OCI-LY7 (cell line): Measurements from ENCODE around the gene GRID2IP. TPM values are rescaled to one million over a fixed set of nuclear protein-coding genes. Genes with fewer than 3 reads are reported as not detected.

Experiments used
- BruUV-seq: library from RNA; stranded (reverse); fragments of 400-500 nt; replicated peaks from 2 replicates; lab custom pipeline; 2021; lab: Mats Ljungman, UMichigan
- CTCF ChIA-PET: fragments of 300-600 bp; sonication (Branson Sonifier 250); formaldehyde crosslinking; loops from one replicate; lab custom pipeline; 2022; ENCODE audit warnings: antibody characterized with exemption; ENCODE audit not compliant: unreplicated experiment; lab: Charles Lee
- POLR2A ChIA-PET: fragments of 300-600 bp; sonication (Branson Sonifier 250); formaldehyde crosslinking; loops from one replicate; lab custom pipeline; 2022; ENCODE audit warnings: antibody characterized with exemption; lab: Charles Lee
- DNase-seq: peaks from one replicate; pipeline ENCODE4 v3.0.0-alpha.2; 2015; ENCODE audit warnings: low spot score
- H2AFZ ChIP-seq: fragments of 200-600 bp; sonication (generic), shearing (Covaris generic); 2 replicates; pipeline ENCODE4 v1.6.1; 2014; ENCODE audit warnings: mild to moderate bottlenecking, antibody characterized with exemption, low read length, moderate library complexity
- H3K27ac ChIP-seq: fragments of 200-600 bp; sonication (generic); 2 replicates; pipeline ENCODE4 v1.5.1; 2014; ENCODE audit warnings: mixed run types, low read depth, mild to moderate bottlenecking, moderate library complexity, low read length, inconsistent platforms; ENCODE audit not compliant: poor library complexity, severe bottlenecking
- H3K36me3 ChIP-seq: fragments of 200-600 bp; sonication (generic); 2 replicates; pipeline ENCODE4 v1.6.1; 2014; ENCODE audit warnings: mild to moderate bottlenecking, antibody characterized with exemption, low read length, moderate library complexity, mixed read lengths; ENCODE audit not compliant: insufficient read depth
- H3K4me1 ChIP-seq: fragments of 200-600 bp; sonication (generic); 2 replicates; pipeline ENCODE4 v1.5.1; 2014; ENCODE audit warnings: mild to moderate bottlenecking, low read length; ENCODE audit not compliant: insufficient read depth, poor library complexity, severe bottlenecking
- H3K4me2 ChIP-seq: fragments of 200-600 bp; sonication (generic); 2 replicates; pipeline ENCODE4 v1.6.1; 2014; ENCODE audit warnings: mild to moderate bottlenecking, low read length
- H3K4me3 ChIP-seq: fragments of 200-600 bp; sonication (generic); 2 replicates; pipeline ENCODE4 v1.5.1; 2014; ENCODE audit warnings: mild to moderate bottlenecking, low read depth, low read length; ENCODE audit not compliant: poor library complexity, severe bottlenecking
- H3K79me2 ChIP-seq: fragments of 200-600 bp; sonication (generic); 2 replicates; pipeline ENCODE4 v1.6.1; 2016; ENCODE audit warnings: low read depth, mild to moderate bottlenecking, low read length, moderate library complexity, mixed read lengths; ENCODE audit not compliant: insufficient read depth
- H3K9me2 ChIP-seq: fragments of 200-600 bp; sonication (generic); 2 replicates; pipeline ENCODE4 v1.6.1; 2016; ENCODE audit warnings: mild to moderate bottlenecking, low read length, mixed read lengths; ENCODE audit not compliant: insufficient read depth
- H3K9me3 ChIP-seq: fragments of 200-600 bp; sonication (generic); 2 replicates; pipeline ENCODE4 v1.6.1; 2014; ENCODE audit warnings: mild to moderate bottlenecking, mixed run types, low read length, mixed read lengths
- H4K20me1 ChIP-seq: fragments of 200-600 bp; sonication (generic); 2 replicates; pipeline ENCODE4 v1.6.1; 2014; ENCODE audit warnings: mild to moderate bottlenecking, antibody characterized with exemption, low read length, moderate library complexity, mixed read lengths; ENCODE audit not compliant: insufficient read depth
- CTCF ChIP-seq: fragments of 200-600 bp; sonication (generic); conservative IDR thresholded peaks from 2 replicates; pipeline ENCODE4 v1.5.1; 2014; ENCODE audit warnings: mild to moderate bottlenecking, antibody characterized with exemption, low read length, moderate library complexity, mixed read lengths
- EZH2phosphoT487 ChIP-seq: fragments of 200-600 bp; sonication (generic); IDR thresholded peaks from 2 replicates; pipeline ENCODE4 v1.6.1; 2018; ENCODE audit warnings: low read depth, borderline replicate concordance, mild to moderate bottlenecking, mixed run types, antibody characterized with exemption, low read length, moderate library complexity, mixed read lengths
- intact Hi-C: fragments of 100-400 bp; cut with micrococcal nuclease; formaldehyde crosslinking; loops from one replicate; pipeline ENCODE4 v1.10.0; 2022; ENCODE audit not compliant: unreplicated experiment
- total RNA-seq, 2 experiments: library from RNA; depleted of rRNA in 1 of 2; stranded (reverse); fragments of >200 nt in 1 of 2; shearing (Covaris generic) in 1 of 2; gene quantifications; 2 replicates each; pipeline ENCODE4 v1.2.3, GENCODE V29; 2014 to 2022

Gene GRID2IP
- total RNA-seq, 2 experiments from 2014 or later = 0.16 to 0.32 TPM

GRCh38 chr7:6528401-6529130, 22.7 kb downstream of the GRID2IP start:
- ChIA-PET CTCF (no interaction called here), POLR2A (interaction anchor here (0.7 kb wide), 1 partner anchor 79 kb away, joined by 3 read pairs; no protein-coding TSS in a partner anchor)
- no peak for DNase-seq
- BruUV-seq = no TSS peak
- H2AFZ ChIP-seq = no peak overlapping the region
- H3K4me1 ChIP-seq = peaks cover 21% of the 10 kb centered on the region
- no peaks in the 10 kb centered on the region for H4K20me1 ChIP-seq
- no peaks in the 10 kb centered on the region for H3K79me2 ChIP-seq
- no peak overlapping the region for H3K4me3 ChIP-seq
- intact Hi-C loops = no loop called here
- H3K36me3 ChIP-seq = no peaks in the 10 kb centered on the region
- H3K9me2 ChIP-seq = no peaks in the 10 kb centered on the region
- H3K27ac ChIP-seq = no peak overlapping the region
- H3K9me3 ChIP-seq = no peaks in the 10 kb centered on the region
- no peak overlapping the region for H3K4me2 ChIP-seq
- no peak for TF ChIP-seq CTCF
- no peak for TF ChIP-seq EZH2phosphoT487

- BruUV-seq = no TSS peak
- POLR2A ChIA-PET = interaction anchor here (0.7 kb wide), 1 partner anchor 19 kb away, joined by 5 read pairs; no protein-coding TSS in a partner anchor
Observed at GRCh38 chr7:6526997-6527378, 24.3 kb downstream of the GRID2IP start.

More at GRCh38 chr7:6526997-6527378, 24.3 kb downstream of the GRID2IP start:
- Histone ChIP-seq H3K4me1 (peaks cover 21% of the 10 kb centered on the region), H3K4me2 (no peak overlapping the region), H2AFZ (no peak overlapping the region), H3K4me3 (no peak overlapping the region), H3K9me3 (no peaks in the 10 kb centered on the region), H3K9me2 (no peaks in the 10 kb centered on the region), H3K79me2 (no peaks in the 10 kb centered on the region), H3K27ac (no peak overlapping the region), H4K20me1 (no peaks in the 10 kb centered on the region), H3K36me3 (no peaks in the 10 kb centered on the region)
- DNase-seq = no peak
- CTCF ChIA-PET = no interaction called here
- TF ChIP-seq EZH2phosphoT487 = no peak
- no peak for TF ChIP-seq CTCF
- intact Hi-C loops = no loop called here
